Nasal cavity respiratory epithelium epithelial cell of viscerocranial mucosa (primary cell): ENCODE measurements around the gene FGD3. TPM values are rescaled to one million over a fixed set of nuclear protein-coding genes. Genes with fewer than 3 reads are reported as not detected.

Source experiments
- total RNA-seq: library from RNA; depleted of rRNA; stranded (reverse); fragments of >200 nt; gene quantifications from 2 replicates; pipeline ENCODE4 v1.2.3, GENCODE V29; 2014

The FGD3 gene
- total RNA-seq = 0.34 and 1.9 TPM in 2 replicates

DNA sequence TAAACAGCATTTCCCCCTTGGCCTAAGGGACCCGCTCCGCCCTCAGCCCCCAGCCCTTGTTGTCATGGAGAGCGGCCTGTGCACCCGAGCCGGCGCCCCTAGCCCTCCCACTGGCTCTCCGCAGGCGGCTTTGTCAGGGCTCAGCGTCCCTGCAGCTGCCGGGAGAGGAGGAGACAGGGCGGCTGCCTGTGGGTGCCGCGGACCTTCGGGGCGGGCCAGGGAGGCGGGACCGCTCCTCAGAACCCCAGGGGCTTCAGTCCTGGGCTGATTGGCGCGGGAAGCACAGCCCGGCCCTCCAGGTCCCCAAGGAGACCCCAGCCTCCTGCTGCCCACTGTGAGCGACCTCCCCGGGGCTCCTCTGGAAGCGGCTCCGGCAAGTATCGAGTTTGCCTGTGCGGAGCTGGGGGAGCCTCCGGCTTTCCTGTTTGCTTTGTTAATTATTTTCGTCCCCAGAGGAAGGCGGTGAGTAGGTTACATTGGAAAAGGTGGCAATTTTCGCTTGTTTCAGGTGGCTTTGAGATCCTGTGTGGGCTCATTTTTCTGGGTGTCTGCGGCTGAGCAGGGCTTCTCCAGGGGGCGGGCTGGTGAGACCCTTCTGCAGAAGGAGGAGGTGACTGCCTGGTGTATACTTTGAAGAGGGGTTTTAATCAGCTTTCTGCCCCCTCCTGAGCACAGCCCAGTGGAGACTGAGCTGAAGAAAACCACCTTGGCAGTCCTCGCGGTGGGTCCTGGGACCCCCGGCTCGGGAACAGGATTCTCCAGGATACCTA is at the start of gene FGD3:
Gene FGD3 (plus strand): TSS at position 256 of the 770 bp plus-strand sequence. CDS start 28,734 bp downstream, outside the sequence.

GRCh38 chr9:93058355-93059010 is 111.2 kb downstream of the FGD3 start, which contains the start of gene SUSD3:
TSS of gene SUSD3 (plus strand) at chr9:93058701. CDS start at chr9:93058743, 42 bp downstream.

Other genes with a start within 250 kb of the FGD3 start
- gene BICD2, start 182.7 kb upstream of the FGD3 start, total RNA-seq = 126 and 190 TPM in 2 replicates
- 8.9 and 15.4 TPM in 2 replicates for gene ZNF484, start 69.5 kb upstream of the FGD3 start, total RNA-seq
- 0.78 TPM in 1 of 2 replicates, not detected in the other for gene SUSD3, start 111.2 kb downstream of the FGD3 start, total RNA-seq
- gene CARD19, start 148.7 kb downstream of the FGD3 start, total RNA-seq = 24.6 and 35.8 TPM in 2 replicates
- 25.6 and 61.1 TPM in 2 replicates for gene NINJ1, start 186.7 kb downstream of the FGD3 start, total RNA-seq
- 0.34 and 4.4 TPM in 2 replicates for gene WNK2, start 236.6 kb downstream of the FGD3 start, total RNA-seq